NT2/D1 (cell line): ENCODE data around the gene PIGP.

Source experiments
- SUZ12 ChIP-seq: IDR thresholded peaks from 2 replicates; pipeline ENCODE4 v1.6.1; 2011; ENCODE audit not compliant: insufficient read length, insufficient read depth; ENCODE audit errors: extremely low read depth
- ZNF274 ChIP-seq: IDR thresholded peaks from 2 replicates; pipeline ENCODE4 v1.6.1; 2011; ENCODE audit warnings: mild to moderate bottlenecking, low read depth, low read length

- TF ChIP-seq ZNF274 (no peak), SUZ12 (no peak)
Observed at GRCh38 chr21:37079211-37079824, 6.4 kb upstream of the PIGP start.
